ENCODE results near the gene CATSPER3. TPM values are rescaled to one million over a fixed set of nuclear protein-coding genes. Genes with fewer than 3 reads are reported as not detected.

The CATSPER3 gene
- total and polyA plus RNA-seq, 2 of the 8 experiments (the other 6 are each of a cell fraction or from before 2014, with no cell fraction given), result 0.62 TPM; not detected in 1

DNA sequence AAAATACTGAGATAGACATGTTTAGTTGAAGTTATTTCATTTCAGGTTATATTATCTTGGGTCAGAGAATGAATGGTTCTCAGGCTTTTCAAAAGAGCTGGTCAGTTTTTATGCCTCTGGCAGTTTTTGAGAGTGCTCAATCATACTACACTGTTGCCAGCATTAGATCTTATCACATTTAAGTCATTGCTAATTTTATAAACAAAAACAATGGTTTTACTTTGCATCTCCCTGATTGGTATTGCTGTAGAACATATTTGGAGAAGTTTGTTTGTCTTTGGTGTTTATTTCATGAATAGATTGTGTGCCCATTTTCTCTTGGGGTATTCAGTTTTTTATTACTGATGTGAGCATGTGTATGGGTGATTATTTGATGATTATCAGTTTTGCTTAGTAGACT lies 1.5 kb downstream of the CATSPER3 start:
- Histone ChIP-seq H3K4me3 (ENCODE audit: extremely low read depth in 1 of 4, insufficient read depth in 2 of 4, low read depth in 3 of 4, low read length in 4 of 4) (no peak overlapping the region), H2AFZ (ENCODE audit: low read length) (no peak overlapping the region), H4K5ac (ENCODE audit: insufficient read length, low read depth, low read length) (no peak overlapping the region), H3K14ac (ENCODE audit: insufficient read length) (no peak overlapping the region), H3K18ac (ENCODE audit: extremely low read depth, low read length) (no peak overlapping the region), H2BK15ac (ENCODE audit: low read length) (no peak overlapping the region), H3K4me2 (ENCODE audit: insufficient read depth in 1 of 2, low read depth in 2 of 2, low read length in 2 of 2) (no peak overlapping the region), H4K91ac (replicated peaks; ENCODE audit: insufficient read length, low read length) (no peak overlapping the region), H3K79me1 (ENCODE audit: low read depth, low read length) (no peaks in the 10 kb centered on the region), H3K4ac (replicated peaks; ENCODE audit: insufficient read length, low read depth, low read length) (no peak overlapping the region), H2AK5ac (ENCODE audit: low read depth, low read length) (no peak overlapping the region), H2BK20ac (ENCODE audit: low read length) (no peak overlapping the region), H3K9ac (replicated peaks in 1 of 4; ENCODE audit: extremely low read depth in 1 of 4, low read depth in 3 of 4, low read length in 3 of 4) (no peak overlapping the region), H3K27ac (ENCODE audit: low read depth, low read length) (no peak overlapping the region), H2BK120ac (replicated peaks; ENCODE audit: low read depth, low read length) (no peak overlapping the region), H4K8ac (ENCODE audit: extremely low read depth, insufficient read depth, low read length) (no peak overlapping the region), H2BK12ac (ENCODE audit: low read depth, low read length) (no peak overlapping the region), H3K56ac (replicated peaks; ENCODE audit: insufficient read length, low read depth, low read length) (no peak overlapping the region), H3K27me3 (replicated peaks in 1 of 4; ENCODE audit: control insufficient read depth in 3 of 4, extremely low read depth in 1 of 4, insufficient read depth in 3 of 4, low read length in 3 of 4) (no peaks in the 10 kb centered on the region), H3K9me3 (ENCODE audit: insufficient read depth in 2 of 2, low read depth in 1 of 2, low read length in 1 of 2) (no peaks in the 10 kb centered on the region), H3K79me2 (ENCODE audit: control insufficient read depth in 1 of 2, insufficient read depth in 2 of 2, low read length in 2 of 2) (no peaks in the 10 kb centered on the region), H3K36me3 (ENCODE audit: control insufficient read depth in 2 of 4, insufficient read depth in 4 of 4, low read length in 3 of 4) (no peaks in the 10 kb centered on the region), H3K23ac (ENCODE audit: insufficient read length) (no peak overlapping the region), H3K4me1 (replicated peaks in 1 of 4; ENCODE audit: control insufficient read depth in 3 of 4, insufficient read depth in 4 of 4, low read length in 3 of 4) (no peaks in the 10 kb centered on the region), H4K20me1 (replicated peaks in 1 of 2; ENCODE audit: control insufficient read depth in 1 of 2, insufficient read depth in 2 of 2, low read length in 2 of 2) (no peaks in the 10 kb centered on the region), H3K23me2 (ENCODE audit: low read depth, low read length) (no peaks in the 10 kb centered on the region), H2BK5ac (ENCODE audit: low read depth, low read length) (no peak overlapping the region)
- POLR2A ChIA-PET (ENCODE audit: partially characterized antibody), result interaction anchor here (0.7 kb wide), 1 partner anchor 75 kb away, joined by 3 read pairs; no protein-coding TSS in a partner anchor
- DNase-seq (ENCODE audit: low read depth in 1 of 2, low spot score in 2 of 2) (no peak), FAIRE-seq (no peak)
- no peak for TF ChIP-seq SP4 (IDR thresholded peaks at IDR 0.05; ENCODE audit: low read length)
- TF ChIP-seq NRF1 (IDR thresholded peaks at IDR 0.05; ENCODE audit: low read depth, low read length), result no peak
- TF ChIP-seq PHF8 (conservative IDR thresholded peaks at IDR 0.05; ENCODE audit: low read depth, low read length), result no peak
- TF ChIP-seq BACH1 (IDR thresholded peaks at IDR 0.05; ENCODE audit: low read length), result no peak
- TF ChIP-seq CHD1 (IDR thresholded peaks at IDR 0.05; ENCODE audit: low read depth, low read length), result no peak
- no peak for TF ChIP-seq RFX5 (IDR thresholded peaks at IDR 0.05; ENCODE audit: borderline replicate concordance, low read depth, low read length)
- TF ChIP-seq TCF12 (IDR thresholded peaks at IDR 0.05; ENCODE audit: low read depth, low read length), result no peak
- TF ChIP-seq, protein P1, sequence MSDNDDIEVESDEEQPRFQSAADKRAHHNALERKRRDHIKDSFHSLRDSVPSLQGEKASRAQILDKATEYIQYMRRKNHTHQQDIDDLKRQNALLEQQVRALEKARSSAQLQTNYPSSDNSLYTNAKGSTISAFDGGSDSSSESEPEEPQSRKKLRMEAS (IDR thresholded peaks at IDR 0.05), result no peak
- no peak for TF ChIP-seq BCL11A (IDR thresholded peaks at IDR 0.05; ENCODE audit: low read depth in 2 of 2, low read length in 2 of 2)
- no peak for TF ChIP-seq YY1 (IDR thresholded peaks at IDR 0.05; ENCODE audit: low read depth, low read length)
- TF ChIP-seq SRF (IDR thresholded peaks at IDR 0.05; ENCODE audit: low read depth, low read length), result no peak
- no peak for TF ChIP-seq SIN3A (conservative IDR thresholded peaks at IDR 0.05 in 1 of 2, IDR thresholded peaks at IDR 0.05 in 1 of 2; ENCODE audit: low read depth in 1 of 2, low read length in 2 of 2)
- CTCF ChIA-PET (ENCODE audit: partially characterized antibody), result no interaction called here
